ENCODE results near the gene SYNPR. TPM values are rescaled to one million over a fixed set of nuclear protein-coding genes. Genes with fewer than 3 reads are reported as not detected.

SYNPR gene
- total RNA-seq, 4 donors from 2014 or later: not detected

GRCh38 chr3:63387568-63387967 lies 109.5 kb downstream of the SYNPR start:
- no peaks in the 10 kb centered on the region for H3K36me3 ChIP-seq
- 93% methylated on average over 3 of the region's 3 CpGs for WGBS
- H3K4me3 ChIP-seq: no peak overlapping the region
- no peak overlapping the region for H3K27ac ChIP-seq
- no peak for DNase-seq (ENCODE audit: low spot score in 2 of 2)
- no peaks in the 10 kb centered on the region for H3K4me1 ChIP-seq
- H3K27me3 ChIP-seq: no peaks in the 10 kb centered on the region
- no peak for TF ChIP-seq POLR2AphosphoS5 (IDR thresholded peaks at IDR 0.05)
- TF ChIP-seq CTCF (IDR thresholded peaks at IDR 0.05): no peak
- TF ChIP-seq POLR2A (IDR thresholded peaks at IDR 0.05): no peak
- no peak for TF ChIP-seq EP300 (IDR thresholded peaks at IDR 0.05)
- no peaks in the 10 kb centered on the region for H3K9me3 ChIP-seq

GRCh38 chr3:63390710-63391230 lies 112.7 kb downstream of the SYNPR start:
- WGBS: 78% methylated on average over 5 of the region's 5 CpGs
- no peaks in the 10 kb centered on the region for H3K9me3 ChIP-seq
- DNase-seq (ENCODE audit: low spot score in 2 of 2): no peak
- no peaks in the 10 kb centered on the region for H3K4me1 ChIP-seq
- H3K4me3 ChIP-seq: no peak overlapping the region
- no peak for TF ChIP-seq POLR2A (IDR thresholded peaks at IDR 0.05)
- TF ChIP-seq EP300 (IDR thresholded peaks at IDR 0.05): no peak
- no peak for TF ChIP-seq CTCF (IDR thresholded peaks at IDR 0.05)
- no peak for TF ChIP-seq POLR2AphosphoS5 (IDR thresholded peaks at IDR 0.05)
- no peak overlapping the region for H3K27ac ChIP-seq
- no peaks in the 10 kb centered on the region for H3K36me3 ChIP-seq
- H3K27me3 ChIP-seq: no peaks in the 10 kb centered on the region

DNA sequence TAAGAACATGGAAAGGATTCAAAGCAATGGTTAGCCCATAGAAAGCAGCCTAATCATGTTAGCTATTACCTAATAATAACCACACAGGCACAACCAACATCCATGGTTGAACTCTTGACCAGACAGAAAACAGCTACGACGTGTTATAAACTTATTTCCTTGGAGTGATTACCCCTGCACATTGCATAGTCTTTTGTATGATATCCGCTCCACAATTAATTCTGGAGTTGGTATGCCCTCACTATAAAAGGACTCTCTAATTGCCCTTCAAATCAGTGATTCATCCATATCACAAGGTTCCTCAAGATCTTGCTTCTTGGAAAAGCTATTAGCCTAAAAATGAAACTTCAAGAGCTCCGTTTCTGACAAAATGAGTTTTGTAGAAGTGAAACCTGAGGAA lies 117.9 kb downstream of the SYNPR start:
- Histone ChIP-seq H3K27ac (no peak overlapping the region), H3K9me3 (no peaks in the 10 kb centered on the region), H3K36me3 (no peaks in the 10 kb centered on the region), H3K4me3 (no peak overlapping the region), H3K27me3 (no peaks in the 10 kb centered on the region), H3K4me1 (no peaks in the 10 kb centered on the region)
- TF ChIP-seq CTCF (IDR thresholded peaks at IDR 0.05) (no peak), POLR2A (IDR thresholded peaks at IDR 0.05) (no peak), POLR2AphosphoS5 (IDR thresholded peaks at IDR 0.05) (no peak), EP300 (IDR thresholded peaks at IDR 0.05) (no peak)
- no peak for DNase-seq (ENCODE audit: low spot score in 2 of 2)
- WGBS: 89% methylated on average over 4 of the region's 4 CpGs

- TF ChIP-seq POLR2AphosphoS5 (IDR thresholded peaks at IDR 0.05): no peak
- no peak for TF ChIP-seq EP300 (IDR thresholded peaks at IDR 0.05)
- no peak for TF ChIP-seq POLR2A (IDR thresholded peaks at IDR 0.05)
- TF ChIP-seq CTCF (IDR thresholded peaks at IDR 0.05): no peak
- Histone ChIP-seq H3K36me3 (no peaks in the 10 kb centered on the region), H3K4me3 (no peak overlapping the region), H3K9me3 (no peaks in the 10 kb centered on the region), H3K27ac (no peak overlapping the region), H3K27me3 (no peaks in the 10 kb centered on the region), H3K4me1 (no peaks in the 10 kb centered on the region)
- DNase-seq (ENCODE audit: low spot score in 2 of 2): no peak
- 62% methylated on average over 6 of the region's 6 CpGs for WGBS
These were observed 122.2 kb downstream of the SYNPR start for GRCh38 chr3:63400246-63400860.

DNA sequence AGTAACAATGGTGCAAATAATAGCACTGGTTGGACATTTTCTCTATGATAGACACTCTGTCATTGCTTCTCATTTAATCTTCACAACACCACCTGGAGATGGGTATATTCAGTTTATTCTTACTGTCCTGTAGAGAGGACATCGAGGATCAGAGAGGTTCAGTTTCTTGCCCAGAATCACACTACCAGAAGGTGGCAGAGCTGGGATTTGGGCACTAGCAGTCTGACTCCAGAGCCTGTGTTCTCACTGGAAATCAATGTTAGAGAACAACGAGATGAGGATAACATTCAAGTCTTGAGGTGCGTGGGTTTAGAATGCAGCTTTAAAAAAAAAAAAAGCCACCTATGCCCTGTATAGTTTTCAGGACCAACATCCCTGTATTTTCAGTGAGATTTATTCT lies 127.8 kb downstream of the SYNPR start:
- no peak for TF ChIP-seq POLR2A (IDR thresholded peaks at IDR 0.05)
- TF ChIP-seq CTCF (IDR thresholded peaks at IDR 0.05): no peak
- TF ChIP-seq EP300 (IDR thresholded peaks at IDR 0.05): no peak
- TF ChIP-seq POLR2AphosphoS5 (IDR thresholded peaks at IDR 0.05): no peak
- no peak for DNase-seq (ENCODE audit: low spot score in 2 of 2)
- Histone ChIP-seq H3K27me3 (no peaks in the 10 kb centered on the region), H3K9me3 (no peaks in the 10 kb centered on the region), H3K27ac (no peak overlapping the region), H3K36me3 (no peaks in the 10 kb centered on the region), H3K4me3 (no peak overlapping the region), H3K4me1 (no peaks in the 10 kb centered on the region)
- WGBS: 81% methylated on average over 3 of the region's 3 CpGs

All from suprapubic skin (tissue), 4 donors.